ENCODE data around the gene TPSB2.
"Not testable (repeated sequence)": the region's sequence is repeated elsewhere in the genome, so short reads cannot be mapped to it uniquely, and the experiment has no call there.

The TPSB2 gene

DNA sequence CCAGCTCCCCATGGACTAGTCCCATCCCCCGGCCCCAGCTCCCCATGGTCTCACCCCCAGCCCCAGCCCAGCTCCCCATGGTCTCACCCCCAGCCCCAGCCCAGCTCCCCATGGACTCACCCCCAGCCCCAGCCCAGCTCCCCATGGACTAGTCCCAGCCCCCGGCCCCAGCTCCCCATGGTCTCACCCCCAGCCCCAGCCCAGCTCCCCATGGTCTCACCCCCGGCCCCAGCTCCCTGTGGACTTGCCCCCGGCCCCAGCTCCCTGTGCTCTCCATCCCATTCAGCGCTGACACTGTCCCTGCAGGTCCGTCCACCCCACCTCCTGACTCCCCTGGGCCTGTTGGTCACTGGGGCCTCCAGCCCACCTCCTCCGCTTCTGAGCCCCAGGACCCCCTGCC is 1.3 kb upstream of the TPSB2 start:
- H3K4me1 ChIP-seq (ENCODE audit: control insufficient read depth, low read length); H3F3A ChIP-seq (ENCODE audit: control insufficient read depth, insufficient read depth); H3K4me3 ChIP-seq (ENCODE audit: low read length); H3K79me2 ChIP-seq (ENCODE audit: control insufficient read depth, low read length); H3K27ac ChIP-seq (ENCODE audit: low read depth, low read length); H3K4me2 ChIP-seq (ENCODE audit: low read length); H3K27me3 ChIP-seq (ENCODE audit: control insufficient read depth, low read length); H3K36me3 ChIP-seq (ENCODE audit: control insufficient read depth, low read length); H3K9me3 ChIP-seq (ENCODE audit: control insufficient read depth, insufficient read depth, low read length); H3K9me2 ChIP-seq (replicated peaks; ENCODE audit: control insufficient read depth, low read length); H4K20me1 ChIP-seq (ENCODE audit: control insufficient read depth, insufficient read depth, low read depth, low read length): not testable (repeated sequence)

- H3K9me2 ChIP-seq (replicated peaks; ENCODE audit: control insufficient read depth, low read length); H3K4me3 ChIP-seq (ENCODE audit: low read length); H4K20me1 ChIP-seq (ENCODE audit: control insufficient read depth, insufficient read depth, low read depth, low read length); H3K36me3 ChIP-seq (ENCODE audit: control insufficient read depth, low read length); H3K4me2 ChIP-seq (ENCODE audit: low read length); H3K27me3 ChIP-seq (ENCODE audit: control insufficient read depth, low read length); H3K79me2 ChIP-seq (ENCODE audit: control insufficient read depth, low read length); H3K9me3 ChIP-seq (ENCODE audit: control insufficient read depth, insufficient read depth, low read length); H3K4me1 ChIP-seq (ENCODE audit: control insufficient read depth, low read length); H3F3A ChIP-seq (ENCODE audit: control insufficient read depth, insufficient read depth); H3K27ac ChIP-seq (ENCODE audit: low read depth, low read length): not testable (repeated sequence)
These were observed 658 bp upstream of the TPSB2 start for GRCh38 chr16:1230471-1231212.

- not testable (repeated sequence) for H3K79me2 ChIP-seq (ENCODE audit: control insufficient read depth, low read length); H3K9me2 ChIP-seq (replicated peaks; ENCODE audit: control insufficient read depth, low read length); H3K36me3 ChIP-seq (ENCODE audit: control insufficient read depth, low read length); H3K27ac ChIP-seq (ENCODE audit: low read depth, low read length); H3K9me3 ChIP-seq (ENCODE audit: control insufficient read depth, insufficient read depth, low read length); H3K4me3 ChIP-seq (ENCODE audit: low read length); H3K4me2 ChIP-seq (ENCODE audit: low read length); H3K27me3 ChIP-seq (ENCODE audit: control insufficient read depth, low read length); H4K20me1 ChIP-seq (ENCODE audit: control insufficient read depth, insufficient read depth, low read depth, low read length); H3F3A ChIP-seq (ENCODE audit: control insufficient read depth, insufficient read depth); H3K4me1 ChIP-seq (ENCODE audit: control insufficient read depth, low read length)
These were observed 508 bp downstream of the TPSB2 start for GRCh38 chr16:1229476-1229875.

DNA sequence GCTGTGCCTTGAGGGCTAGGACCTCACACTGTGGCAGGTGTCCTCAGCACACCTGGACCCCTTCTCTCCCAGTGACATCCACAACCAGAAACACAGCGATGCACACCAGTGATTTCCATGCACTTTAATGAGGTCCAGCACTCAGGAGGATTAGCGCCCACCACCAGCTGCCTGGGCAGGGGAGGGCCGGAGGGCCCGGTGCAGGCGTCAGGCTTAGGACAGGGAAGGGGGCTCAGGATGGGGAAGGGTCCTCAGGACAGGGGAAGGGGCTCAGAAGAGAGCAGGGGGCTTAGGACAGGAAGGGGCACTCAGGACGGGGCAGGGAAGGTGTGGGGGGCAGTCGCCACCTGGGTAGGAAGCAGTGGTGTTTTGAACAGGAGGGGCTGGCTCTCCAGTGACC is 1.8 kb downstream of the TPSB2 start:
- H3K27me3 ChIP-seq (ENCODE audit: control insufficient read depth, low read length); H3K36me3 ChIP-seq (ENCODE audit: control insufficient read depth, low read length); H3K9me2 ChIP-seq (replicated peaks; ENCODE audit: control insufficient read depth, low read length); H3K9me3 ChIP-seq (ENCODE audit: control insufficient read depth, insufficient read depth, low read length); H3K4me3 ChIP-seq (ENCODE audit: low read length); H3K79me2 ChIP-seq (ENCODE audit: control insufficient read depth, low read length); H3K4me1 ChIP-seq (ENCODE audit: control insufficient read depth, low read length); H3K4me2 ChIP-seq (ENCODE audit: low read length); H3K27ac ChIP-seq (ENCODE audit: low read depth, low read length); H4K20me1 ChIP-seq (ENCODE audit: control insufficient read depth, insufficient read depth, low read depth, low read length); H3F3A ChIP-seq (ENCODE audit: control insufficient read depth, insufficient read depth): not testable (repeated sequence)

- H3F3A ChIP-seq (ENCODE audit: control insufficient read depth, insufficient read depth); H3K79me2 ChIP-seq (ENCODE audit: control insufficient read depth, low read length); H3K4me2 ChIP-seq (ENCODE audit: low read length); H3K27ac ChIP-seq (ENCODE audit: low read depth, low read length); H3K9me3 ChIP-seq (ENCODE audit: control insufficient read depth, insufficient read depth, low read length); H3K36me3 ChIP-seq (ENCODE audit: control insufficient read depth, low read length); H3K27me3 ChIP-seq (ENCODE audit: control insufficient read depth, low read length); H3K4me3 ChIP-seq (ENCODE audit: low read length); H4K20me1 ChIP-seq (ENCODE audit: control insufficient read depth, insufficient read depth, low read depth, low read length); H3K9me2 ChIP-seq (replicated peaks; ENCODE audit: control insufficient read depth, low read length); H3K4me1 ChIP-seq (ENCODE audit: control insufficient read depth, low read length): not testable (repeated sequence)
These were observed 3.3 kb downstream of the TPSB2 start for GRCh38 chr16:1226692-1227091.

DNA sequence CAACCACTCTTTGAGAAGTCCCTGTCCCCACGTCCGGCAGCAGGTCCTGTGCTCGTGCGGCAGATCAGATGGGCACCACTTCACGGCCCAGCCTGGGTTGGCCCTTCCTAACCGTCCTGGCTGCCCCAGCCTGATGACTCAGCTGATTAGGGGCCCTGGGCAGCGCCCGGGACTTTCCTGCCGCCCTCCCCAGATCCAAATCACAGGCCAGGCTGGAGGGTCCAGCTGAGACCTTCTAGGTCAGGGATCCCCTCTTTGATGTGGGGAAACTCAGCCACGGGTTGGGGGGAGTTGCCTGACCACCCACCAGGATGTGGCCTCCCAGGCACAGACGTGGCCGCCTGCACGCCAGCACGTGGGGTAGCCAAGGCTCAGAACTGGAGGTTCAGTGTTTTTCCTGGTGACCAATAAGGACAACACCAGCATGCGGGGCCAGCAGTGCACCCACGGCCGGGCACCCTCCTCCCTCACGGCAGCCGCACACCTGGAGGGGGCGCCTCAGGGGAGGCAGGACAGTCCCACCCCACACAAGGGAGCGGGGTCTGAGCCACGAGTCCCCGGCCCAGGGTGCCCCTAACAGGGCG is 4.2 kb downstream of the TPSB2 start:
- not testable (repeated sequence) for H3K9me2 ChIP-seq (replicated peaks; ENCODE audit: control insufficient read depth, low read length); H3K4me3 ChIP-seq (ENCODE audit: low read length); H3K4me2 ChIP-seq (ENCODE audit: low read length); H3K36me3 ChIP-seq (ENCODE audit: control insufficient read depth, low read length); H3K27me3 ChIP-seq (ENCODE audit: control insufficient read depth, low read length); H4K20me1 ChIP-seq (ENCODE audit: control insufficient read depth, insufficient read depth, low read depth, low read length); H3F3A ChIP-seq (ENCODE audit: control insufficient read depth, insufficient read depth); H3K4me1 ChIP-seq (ENCODE audit: control insufficient read depth, low read length); H3K79me2 ChIP-seq (ENCODE audit: control insufficient read depth, low read length); H3K27ac ChIP-seq (ENCODE audit: low read depth, low read length); H3K9me3 ChIP-seq (ENCODE audit: control insufficient read depth, insufficient read depth, low read length)

Data from DOHH2 (cell line).